GM18526 (cell line): ENCODE data around the gene TSPO.

Experiments used
- POLR2A ChIP-seq: IDR thresholded peaks from 3 replicates; pipeline ENCODE4 v1.6.1; 2011; ENCODE audit not compliant: insufficient read length; ENCODE audit errors: extremely low read depth

TSPO gene

GRCh38 chr22:43210631-43211515 lies 59.5 kb downstream of the TSPO start:
- no peak for TF ChIP-seq POLR2A

- TF ChIP-seq POLR2A: no peak
Measured at GRCh38 chr22:43211941-43212433, 60.6 kb downstream of the TSPO start.

GRCh38 chr22:43212434-43212952 lies 61.1 kb downstream of the TSPO start:
- TF ChIP-seq POLR2A: no peak
